ENCODE measurements around the gene TOGARAM1. TPM values are rescaled to one million over a fixed set of nuclear protein-coding genes. Genes with fewer than 3 reads are reported as not detected.

TOGARAM1 gene
- total RNA-seq, 1 donor from 2014 or later, result 4.6 TPM

DNA sequence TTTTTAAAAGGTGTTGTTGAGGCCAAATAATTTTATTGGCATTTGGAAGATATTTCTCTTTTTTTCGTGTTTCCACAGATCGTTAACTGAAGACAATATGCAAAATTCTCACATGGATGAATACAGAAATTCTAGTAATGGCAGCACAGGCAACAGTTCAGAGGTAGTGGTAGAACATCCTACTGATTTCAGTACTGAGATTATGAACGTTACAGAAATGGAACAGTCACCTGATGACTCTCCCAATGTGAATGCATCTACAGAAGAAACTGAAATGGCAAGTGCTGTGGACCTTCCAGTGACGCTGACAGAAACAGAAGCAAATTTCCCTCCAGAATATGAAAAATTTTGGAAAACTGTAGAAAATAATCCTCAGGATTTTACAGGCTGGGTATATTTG is 133.2 kb downstream of the TOGARAM1 start:
- no peak overlapping the region for H3K4me3 ChIP-seq (ENCODE audit: low read depth, low read length)
- TF ChIP-seq, protein P1, sequence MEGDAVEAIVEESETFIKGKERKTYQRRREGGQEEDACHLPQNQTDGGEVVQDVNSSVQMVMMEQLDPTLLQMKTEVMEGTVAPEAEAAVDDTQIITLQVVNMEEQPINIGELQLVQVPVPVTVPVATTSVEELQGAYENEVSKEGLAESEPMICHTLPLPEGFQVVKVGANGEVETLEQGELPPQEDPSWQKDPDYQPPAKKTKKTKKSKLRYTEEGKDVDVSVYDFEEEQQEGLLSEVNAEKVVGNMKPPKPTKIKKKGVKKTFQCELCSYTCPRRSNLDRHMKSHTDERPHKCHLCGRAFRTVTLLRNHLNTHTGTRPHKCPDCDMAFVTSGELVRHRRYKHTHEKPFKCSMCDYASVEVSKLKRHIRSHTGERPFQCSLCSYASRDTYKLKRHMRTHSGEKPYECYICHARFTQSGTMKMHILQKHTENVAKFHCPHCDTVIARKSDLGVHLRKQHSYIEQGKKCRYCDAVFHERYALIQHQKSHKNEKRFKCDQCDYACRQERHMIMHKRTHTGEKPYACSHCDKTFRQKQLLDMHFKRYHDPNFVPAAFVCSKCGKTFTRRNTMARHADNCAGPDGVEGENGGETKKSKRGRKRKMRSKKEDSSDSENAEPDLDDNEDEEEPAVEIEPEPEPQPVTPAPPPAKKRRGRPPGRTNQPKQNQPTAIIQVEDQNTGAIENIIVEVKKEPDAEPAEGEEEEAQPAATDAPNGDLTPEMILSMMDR (conservative IDR thresholded peaks at IDR 0.05; ENCODE audit: low read depth, low read length), result no peak
- no peak for DNase-seq (ENCODE audit: low read depth)

DNA sequence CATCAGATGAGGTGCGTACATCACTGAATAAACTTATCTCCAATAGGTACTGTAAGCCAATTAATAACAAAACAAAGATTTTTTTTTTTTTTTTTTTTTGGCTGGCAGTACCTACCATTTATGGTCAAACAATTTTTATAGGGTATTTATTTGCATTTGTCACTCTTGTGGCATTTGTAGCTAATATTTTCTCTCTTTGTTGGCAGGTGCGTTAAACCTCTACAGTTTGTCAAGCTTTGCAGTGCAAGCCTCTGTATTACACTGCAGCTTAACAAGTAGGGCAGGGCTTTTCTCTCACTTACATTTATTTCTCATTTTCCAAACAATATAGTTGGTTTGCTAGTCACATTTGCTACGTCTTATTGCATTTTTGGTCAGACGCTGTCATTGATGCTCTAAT is 134.2 kb downstream of the TOGARAM1 start:
- no peak for DNase-seq (ENCODE audit: low read depth)
- no peak overlapping the region for H3K4me3 ChIP-seq (ENCODE audit: low read depth, low read length)
- TF ChIP-seq, protein P1 (conservative IDR thresholded peaks at IDR 0.05; ENCODE audit: low read depth, low read length), result no peak

DNA sequence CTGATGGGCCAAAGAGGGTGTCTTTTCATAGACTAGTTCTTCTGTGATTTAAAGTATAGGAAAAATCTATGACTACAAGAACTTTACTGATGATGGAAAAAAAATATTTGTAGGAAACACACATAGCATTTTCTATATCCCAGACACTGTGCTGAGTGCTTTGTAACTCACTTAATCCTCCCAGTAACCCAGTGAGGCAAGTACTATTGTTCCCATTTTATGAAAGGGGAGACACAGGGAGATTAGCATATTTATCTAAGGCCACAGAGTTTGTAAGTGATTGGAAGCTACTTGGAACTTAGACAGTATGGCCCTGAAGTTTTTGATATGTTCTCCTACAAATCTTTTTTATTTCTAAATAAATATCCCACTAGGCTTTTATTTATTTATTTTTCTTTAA is 141.8 kb downstream of the TOGARAM1 start:
- TF ChIP-seq, protein P1 (conservative IDR thresholded peaks at IDR 0.05; ENCODE audit: low read depth, low read length), result no peak
- H3K4me3 ChIP-seq (ENCODE audit: low read depth, low read length), result no peak overlapping the region
- no peak for DNase-seq (ENCODE audit: low read depth)

DNA sequence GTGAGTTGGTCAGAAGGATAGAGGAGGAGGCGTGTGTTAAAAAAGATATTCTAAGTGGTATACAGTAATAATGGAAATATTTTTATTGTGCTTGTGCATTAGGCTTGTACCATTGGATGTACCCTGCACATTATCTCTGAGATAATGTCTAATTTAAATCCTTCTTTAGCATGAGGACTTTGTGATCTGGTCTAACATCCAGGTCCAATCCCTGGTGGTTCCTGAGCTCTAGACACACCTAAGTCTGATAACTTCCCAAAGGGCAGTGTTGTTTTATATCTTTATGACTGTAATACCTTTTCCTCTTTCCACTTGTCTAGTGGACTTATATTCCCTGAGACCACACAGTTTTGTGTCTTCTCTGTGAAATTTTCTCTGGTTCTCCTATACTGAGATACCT is 142.6 kb downstream of the TOGARAM1 start:
- no peak for DNase-seq (ENCODE audit: low read depth)
- TF ChIP-seq, protein P1 (conservative IDR thresholded peaks at IDR 0.05; ENCODE audit: low read depth, low read length), result no peak
- H3K4me3 ChIP-seq (ENCODE audit: low read depth, low read length), result no peak overlapping the region

DNA sequence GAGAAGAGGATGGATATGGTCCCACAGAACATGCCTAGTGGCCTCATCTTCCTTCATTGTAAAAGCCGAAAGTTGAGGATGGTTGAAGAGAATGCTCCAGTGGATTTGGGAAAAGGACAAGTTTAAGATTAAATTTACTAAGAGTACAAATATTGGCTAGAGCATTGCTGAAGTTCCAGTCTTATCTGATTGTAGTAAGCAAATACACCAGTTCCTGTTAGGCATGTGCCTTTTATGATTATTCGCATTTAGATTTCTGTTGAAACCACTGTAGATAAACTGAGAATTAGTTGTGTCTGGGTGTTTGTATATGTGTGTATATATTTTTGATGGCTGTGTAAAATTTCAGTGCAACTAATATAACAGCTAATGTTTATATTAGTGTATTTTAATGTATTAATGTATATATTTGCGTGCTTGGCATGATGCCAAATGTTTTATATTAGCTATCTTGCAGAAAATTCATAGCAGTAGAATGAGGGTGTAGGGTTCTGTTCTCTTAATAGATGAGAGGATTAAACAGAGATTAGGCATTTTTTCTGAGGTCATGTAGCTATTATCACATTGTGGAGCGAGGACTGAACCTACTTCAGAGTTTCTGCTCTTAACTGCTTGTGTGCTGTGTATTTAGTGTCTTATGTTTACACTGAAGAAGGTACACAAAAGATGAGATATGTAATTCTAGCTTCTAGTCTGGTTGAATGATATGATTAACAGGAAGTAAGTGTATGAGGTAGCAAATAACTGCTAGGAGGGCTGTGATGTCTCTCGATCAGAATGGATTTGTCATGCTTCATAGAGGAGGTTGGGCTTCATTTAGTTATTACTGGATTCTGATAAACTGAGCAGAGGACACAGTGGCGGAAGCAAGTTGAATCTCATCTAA is 151.1 kb downstream of the TOGARAM1 start:
- DNase-seq (ENCODE audit: low read depth), result no peak
- no peak overlapping the region for H3K4me3 ChIP-seq (ENCODE audit: low read depth, low read length)
- TF ChIP-seq, protein P1 (conservative IDR thresholded peaks at IDR 0.05; ENCODE audit: low read depth, low read length), result no peak

DNA sequence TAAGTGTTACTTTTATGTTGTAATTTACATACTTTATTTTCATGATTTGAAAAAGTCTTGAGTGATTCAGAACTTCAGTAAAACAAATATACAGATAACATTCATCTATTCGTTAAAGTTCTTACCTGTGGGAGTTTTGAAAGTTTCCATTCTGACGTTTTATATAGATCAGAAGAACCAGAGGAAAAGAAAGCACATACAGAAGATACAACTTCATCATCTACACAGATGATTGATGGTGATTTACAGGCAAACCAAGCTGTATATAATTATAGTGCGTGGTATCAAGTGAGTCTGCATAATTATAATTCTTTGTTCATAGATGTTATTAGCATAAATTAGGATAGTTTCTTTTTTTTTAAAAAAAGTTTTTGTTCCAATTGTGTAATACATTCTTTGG is 152.3 kb downstream of the TOGARAM1 start:
- TF ChIP-seq, protein P1 (conservative IDR thresholded peaks at IDR 0.05; ENCODE audit: low read depth, low read length), result no peak
- no peak overlapping the region for H3K4me3 ChIP-seq (ENCODE audit: low read depth, low read length)
- no peak for DNase-seq (ENCODE audit: low read depth)

DNA sequence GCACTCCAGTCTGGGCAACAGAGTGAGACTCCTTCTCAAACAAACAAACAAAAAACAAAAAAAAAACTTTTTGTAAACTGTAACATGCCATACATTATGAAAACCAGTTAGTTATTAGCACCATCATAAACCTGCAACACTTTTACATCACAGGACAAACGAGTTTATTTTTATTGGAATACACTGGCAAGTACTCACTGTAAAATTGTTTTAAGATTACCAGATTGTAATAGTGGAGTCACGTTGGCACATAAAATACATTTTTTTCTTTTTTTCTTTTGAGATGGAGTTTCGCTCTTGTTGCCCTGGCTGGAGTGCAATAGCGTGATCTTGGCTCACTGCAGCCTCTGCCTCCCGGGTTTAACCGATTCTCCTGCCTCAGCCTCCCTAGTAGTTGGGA is 156.6 kb downstream of the TOGARAM1 start:
- TF ChIP-seq, protein P1 (conservative IDR thresholded peaks at IDR 0.05; ENCODE audit: low read depth, low read length), result no peak
- DNase-seq (ENCODE audit: low read depth), result no peak
- no peak overlapping the region for H3K4me3 ChIP-seq (ENCODE audit: low read depth, low read length)
